ENCODE measurements around the gene SUGCT. TPM values are rescaled to one million over a fixed set of nuclear protein-coding genes. Genes with fewer than 3 reads are reported as not detected.

The SUGCT gene
- total RNA-seq, 1 experiment from 2014 or later: 1.6 TPM

- CTCF ChIA-PET: no interaction called here
- Mint-ChIP-seq H3K27ac (ENCODE audit: unreplicated experiment) (no peak overlapping the region), H3K9me3 (ENCODE audit: low read depth, unreplicated experiment) (peaks cover 20% of the 10 kb centered on the region), H3K4me1 (ENCODE audit: low read depth, unreplicated experiment) (no peaks in the 10 kb centered on the region), H3K4me3 (ENCODE audit: low read depth, unreplicated experiment) (no peak overlapping the region), H3K27me3 (ENCODE audit: unreplicated experiment) (no peaks in the 10 kb centered on the region), H3K36me3 (ENCODE audit: insufficient read depth, unreplicated experiment) (no peaks in the 10 kb centered on the region)
- DNase-seq: no peak
- no peak for TF ChIP-seq CTCF (IDR thresholded peaks at IDR 0.05; ENCODE audit: unreplicated experiment)
- intact Hi-C loops (cut with micrococcal nuclease; ENCODE audit: unreplicated experiment): no loop called here
- BruUV-seq (replicated peaks): no TSS peak
Measured at GRCh38 chr7:40811666-40812065, 676.9 kb downstream of the SUGCT start.

- Mint-ChIP-seq H3K4me3 (ENCODE audit: low read depth, unreplicated experiment) (no peak overlapping the region), H3K36me3 (ENCODE audit: insufficient read depth, unreplicated experiment) (no peaks in the 10 kb centered on the region), H3K9me3 (ENCODE audit: low read depth, unreplicated experiment) (peaks cover 24% of the 10 kb centered on the region), H3K4me1 (ENCODE audit: low read depth, unreplicated experiment) (no peaks in the 10 kb centered on the region), H3K27ac (ENCODE audit: unreplicated experiment) (no peak overlapping the region), H3K27me3 (ENCODE audit: unreplicated experiment) (no peaks in the 10 kb centered on the region)
- BruUV-seq (replicated peaks): no TSS peak
- CTCF ChIA-PET: no interaction called here
- intact Hi-C loops (cut with micrococcal nuclease; ENCODE audit: unreplicated experiment): no loop called here
- TF ChIP-seq CTCF (IDR thresholded peaks at IDR 0.05; ENCODE audit: unreplicated experiment): no peak
- no peak for DNase-seq
Measured at GRCh38 chr7:40815022-40815421, 680.2 kb downstream of the SUGCT start.

- DNase-seq: no peak
- peaks cover 21% of the 10 kb centered on the region for H3K9me3 Mint-ChIP-seq (ENCODE audit: low read depth, unreplicated experiment)
- intact Hi-C loops (cut with micrococcal nuclease; ENCODE audit: unreplicated experiment): no loop called here
- CTCF ChIA-PET: no interaction called here
- no peak for TF ChIP-seq CTCF (IDR thresholded peaks at IDR 0.05; ENCODE audit: unreplicated experiment)
- BruUV-seq (replicated peaks): no TSS peak
- no peaks in the 10 kb centered on the region for H3K27me3 Mint-ChIP-seq (ENCODE audit: unreplicated experiment)
- no peaks in the 10 kb centered on the region for H3K4me1 Mint-ChIP-seq (ENCODE audit: low read depth, unreplicated experiment)
- H3K4me3 Mint-ChIP-seq (ENCODE audit: low read depth, unreplicated experiment): no peak overlapping the region
- no peak overlapping the region for H3K27ac Mint-ChIP-seq (ENCODE audit: unreplicated experiment)
- H3K36me3 Mint-ChIP-seq (ENCODE audit: insufficient read depth, unreplicated experiment): no peaks in the 10 kb centered on the region
Measured at GRCh38 chr7:40815512-40815911, 680.7 kb downstream of the SUGCT start.

GRCh38 chr7:40822861-40823260 lies 688.1 kb downstream of the SUGCT start:
- CTCF ChIA-PET: no interaction called here
- no peaks in the 10 kb centered on the region for H3K27me3 Mint-ChIP-seq (ENCODE audit: unreplicated experiment)
- H3K4me3 Mint-ChIP-seq (ENCODE audit: low read depth, unreplicated experiment): no peak overlapping the region
- no TSS peak for BruUV-seq (replicated peaks)
- H3K27ac Mint-ChIP-seq (ENCODE audit: unreplicated experiment): no peak overlapping the region
- peaks cover 10% of the 10 kb centered on the region for H3K4me1 Mint-ChIP-seq (ENCODE audit: low read depth, unreplicated experiment)
- DNase-seq: no peak
- H3K9me3 Mint-ChIP-seq (ENCODE audit: low read depth, unreplicated experiment): peaks cover 8% of the 10 kb centered on the region
- H3K36me3 Mint-ChIP-seq (ENCODE audit: insufficient read depth, unreplicated experiment): no peaks in the 10 kb centered on the region
- no peak for TF ChIP-seq CTCF (IDR thresholded peaks at IDR 0.05; ENCODE audit: unreplicated experiment)
- intact Hi-C loops (cut with micrococcal nuclease; ENCODE audit: unreplicated experiment): no loop called here

- Mint-ChIP-seq H3K36me3 (ENCODE audit: insufficient read depth, unreplicated experiment) (no peaks in the 10 kb centered on the region), H3K27me3 (ENCODE audit: unreplicated experiment) (no peaks in the 10 kb centered on the region), H3K9me3 (ENCODE audit: low read depth, unreplicated experiment) (peaks cover 8% of the 10 kb centered on the region), H3K4me1 (ENCODE audit: low read depth, unreplicated experiment) (peaks cover 10% of the 10 kb centered on the region), H3K27ac (ENCODE audit: unreplicated experiment) (no peak overlapping the region), H3K4me3 (ENCODE audit: low read depth, unreplicated experiment) (no peak overlapping the region)
- TF ChIP-seq CTCF (IDR thresholded peaks at IDR 0.05; ENCODE audit: unreplicated experiment): no peak
- CTCF ChIA-PET: no interaction called here
- intact Hi-C loops (cut with micrococcal nuclease; ENCODE audit: unreplicated experiment): no loop called here
- BruUV-seq (replicated peaks): no TSS peak
- DNase-seq: no peak
Measured at GRCh38 chr7:40824461-40824860, 689.7 kb downstream of the SUGCT start.

All from Calu3 (cell line).